ENCODE results near the gene RPIA.
"Not testable (repeated sequence)": the region's sequence is repeated elsewhere in the genome, so short reads cannot be mapped to it uniquely, and the experiment has no call there.

Gene RPIA

GRCh38 chr2:88691339-88692183 lies at the start of gene RPIA:
Gene RPIA (plus strand): TSS chr2:88691673. CDS start chr2:88691699, 26 bp downstream.
- DNase-seq: peak; percentile 96 to 97 (median 96)

DNA sequence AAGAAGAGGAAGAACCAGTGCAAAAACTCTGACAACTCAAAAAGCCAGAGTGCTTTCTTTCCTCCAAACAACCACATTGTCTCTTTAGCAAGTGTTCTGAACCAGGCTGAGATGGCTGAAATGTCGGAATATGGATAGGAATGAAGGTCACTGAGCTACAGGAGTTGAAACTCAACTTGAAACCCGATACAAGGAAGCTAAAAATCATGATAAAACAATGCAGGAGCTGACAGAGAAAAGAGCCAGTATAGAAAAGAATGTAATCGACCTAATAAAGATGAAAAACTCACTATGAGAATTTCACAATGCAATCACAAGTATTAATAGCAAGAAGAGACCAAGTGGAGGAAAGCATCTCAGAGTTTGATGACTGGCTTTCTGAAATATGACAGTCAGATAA lies 49.2 kb upstream of the RPIA start:
- no peak for DNase-seq

DNA sequence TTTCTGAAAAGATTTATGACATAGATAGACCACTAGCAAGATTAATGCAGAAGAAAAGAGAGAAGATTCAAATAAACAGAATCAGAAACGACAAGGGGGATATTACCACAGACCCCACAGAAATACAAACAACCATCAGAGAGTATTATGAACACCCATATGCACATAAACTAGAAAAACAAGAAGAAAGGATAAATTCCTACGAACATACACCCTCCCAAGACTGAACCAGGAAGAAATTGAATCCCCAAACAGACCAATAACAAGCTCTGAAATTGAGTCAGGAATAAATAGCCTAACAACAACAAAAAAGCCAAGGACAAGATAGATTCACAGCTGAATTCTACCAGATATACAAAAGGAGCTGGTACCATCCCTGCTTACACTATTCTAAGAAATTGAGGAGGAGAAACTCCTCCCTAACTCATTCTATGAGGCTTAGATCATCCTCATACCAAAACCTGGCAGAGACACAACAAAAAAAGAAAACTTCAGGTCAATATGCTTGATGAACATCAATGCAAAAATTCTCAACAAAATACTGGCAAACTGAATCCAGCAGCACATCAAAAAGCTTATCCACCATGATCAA lies 46.1 kb upstream of the RPIA start:
- not testable (repeated sequence) for DNase-seq

GRCh38 chr2:88651646-88652045 lies 39.8 kb upstream of the RPIA start:
- DNase-seq: no peak

GRCh38 chr2:88654714-88655113 lies 36.8 kb upstream of the RPIA start:
- no peak for DNase-seq

DNA sequence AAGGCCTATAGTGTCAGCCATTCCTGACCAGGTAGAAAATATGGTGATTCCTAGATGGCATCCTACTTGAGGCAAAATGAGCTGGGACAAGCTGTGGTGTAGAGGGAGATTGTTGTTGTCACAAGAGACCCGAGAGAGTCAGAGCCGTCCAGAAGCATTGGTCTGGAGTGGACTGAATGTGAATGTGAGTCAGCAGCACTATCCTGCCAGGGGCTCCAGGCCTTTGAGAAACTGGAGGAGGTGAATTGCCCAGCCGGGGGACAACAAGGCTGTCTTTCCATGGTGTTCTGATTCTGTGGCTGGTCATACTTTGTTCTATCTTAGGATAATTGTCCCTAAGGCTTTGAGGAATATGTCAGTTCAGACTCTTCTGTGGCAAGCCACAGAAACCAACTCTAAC lies 34.8 kb upstream of the RPIA start:
- no peak for DNase-seq

- DNase-seq: no peak
Measured at GRCh38 chr2:88657131-88657530, 34.3 kb upstream of the RPIA start.

- no peak for DNase-seq
Measured at GRCh38 chr2:88658326-88658725, 33.1 kb upstream of the RPIA start.

- no peak for DNase-seq
Measured at GRCh38 chr2:88658881-88659537, 32.5 kb upstream of the RPIA start.

- DNase-seq: no peak
Measured at GRCh38 chr2:88659538-88659915, 31.9 kb upstream of the RPIA start.

- no peak for DNase-seq
Measured at GRCh38 chr2:88660622-88661021, 30.9 kb upstream of the RPIA start.

GRCh38 chr2:88666576-88666975 lies 24.9 kb upstream of the RPIA start:
- DNase-seq: no peak

GRCh38 chr2:88667219-88667618 lies 24.3 kb upstream of the RPIA start:
- DNase-seq: no peak

GRCh38 chr2:88668862-88669261 lies 22.6 kb upstream of the RPIA start:
- no peak for DNase-seq

GRCh38 chr2:88669482-88670214 lies 21.8 kb upstream of the RPIA start:
- peak in 1 of 4 experiments; percentile 2 for DNase-seq

- no peak for DNase-seq
Measured at GRCh38 chr2:88671786-88672427, 19.6 kb upstream of the RPIA start.

- DNase-seq: no peak
Measured at GRCh38 chr2:88673363-88673762, 18.1 kb upstream of the RPIA start.

GRCh38 chr2:88680266-88680902 lies 11.1 kb upstream of the RPIA start:
- no peak for DNase-seq

DNA sequence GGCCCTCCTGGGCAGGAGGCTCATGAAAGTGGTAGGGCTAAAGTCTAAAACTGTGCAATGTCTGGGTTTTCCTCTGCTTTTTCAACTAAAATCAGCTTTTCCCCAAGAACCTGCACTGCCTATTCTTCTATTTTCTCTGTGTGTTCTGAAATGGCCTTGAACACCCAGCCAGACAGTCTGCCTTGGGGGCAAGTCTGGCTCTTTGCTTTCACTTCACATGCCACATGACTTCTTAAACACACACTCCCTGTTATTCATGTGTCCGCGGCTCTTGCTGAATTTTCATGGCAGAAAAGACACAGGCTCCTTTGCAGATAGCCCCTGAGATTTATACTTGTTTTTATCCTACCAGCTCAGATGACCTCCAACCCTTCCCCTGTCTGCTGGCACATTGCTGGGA lies 10.6 kb upstream of the RPIA start:
- no peak for DNase-seq

GRCh38 chr2:88683160-88684021 lies 8.1 kb upstream of the RPIA start:
- no peak for DNase-seq

DNA sequence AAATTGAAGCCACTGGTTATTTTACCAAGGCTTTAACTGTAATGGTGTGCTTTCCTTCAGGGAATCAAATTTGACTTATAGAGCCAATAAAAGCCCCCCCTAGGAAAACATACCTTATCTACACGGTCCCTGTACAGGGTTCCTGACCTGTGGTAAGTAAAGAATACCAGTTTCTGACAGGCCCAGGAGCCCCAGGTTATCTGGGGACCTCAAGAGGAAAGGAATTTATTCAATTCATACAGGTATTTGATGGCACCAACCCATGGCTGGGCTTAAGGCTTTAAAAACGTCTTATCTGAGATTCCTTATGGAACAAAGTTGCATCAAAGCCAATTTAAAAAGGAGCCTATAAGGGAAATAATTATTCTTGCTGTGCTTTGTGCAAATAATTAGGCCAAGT lies 7.0 kb upstream of the RPIA start:
- no peak for DNase-seq
